Skeletal muscle satellite cell (primary cell): ENCODE data around the gene INTS2. TPM values are rescaled to one million over a fixed set of nuclear protein-coding genes. Genes with fewer than 3 reads are reported as not detected.

Source experiments
- H3K27me3 ChIP-seq: 2 replicates; pipeline ENCODE4 v1.7.0; 2013; ENCODE audit warnings: low read length; ENCODE audit not compliant: control insufficient read depth, insufficient read depth
- H3K36me3 ChIP-seq: 2 replicates; pipeline ENCODE4 v1.7.0; 2013; ENCODE audit warnings: mild to moderate bottlenecking, control low read depth, low read length; ENCODE audit not compliant: insufficient read depth
- H3K4me1 ChIP-seq: 2 replicates; pipeline ENCODE4 v1.7.0; 2013; ENCODE audit warnings: low read length; ENCODE audit not compliant: control insufficient read depth, insufficient read depth
- H3K4me2 ChIP-seq: 2 replicates; pipeline ENCODE4 v1.7.0; 2013; ENCODE audit warnings: mild to moderate bottlenecking, low read length
- H3K4me3 ChIP-seq: 2 replicates; pipeline ENCODE4 v1.7.0; 2013; ENCODE audit warnings: low read length
- H3K9ac ChIP-seq: 2 replicates; pipeline ENCODE4 v1.7.0; 2013; ENCODE audit warnings: mild to moderate bottlenecking, low read depth, low read length, moderate library complexity
- H3K9me3 ChIP-seq: replicated peaks from 2 replicates; pipeline ENCODE4 v1.7.0; 2013; ENCODE audit warnings: mild to moderate bottlenecking, control low read depth, low read length
- small RNA-seq: library from RNA; depleted of rRNA; stranded (forward); fragments of <200 nt; gene quantifications from one replicate; pipeline ENCODE3, GENCODE V24; 2012

Gene INTS2

GRCh38 chr17:61817452-61817851 is 110.3 kb downstream of the INTS2 start:
- H3K4me1 ChIP-seq, result peaks cover 3% of the 10 kb centered on the region
- no peak overlapping the region for H3K4me3 ChIP-seq
- no peak overlapping the region for H3K9ac ChIP-seq
- no peaks in the 10 kb centered on the region for H3K9me3 ChIP-seq
- H3K36me3 ChIP-seq, result no peaks in the 10 kb centered on the region
- H3K4me2 ChIP-seq, result no peak overlapping the region
- H3K27me3 ChIP-seq, result no peaks in the 10 kb centered on the region

- peaks cover 3% of the 10 kb centered on the region for H3K4me1 ChIP-seq
- no peaks in the 10 kb centered on the region for H3K27me3 ChIP-seq
- no peak overlapping the region for H3K9ac ChIP-seq
- no peak overlapping the region for H3K4me2 ChIP-seq
- H3K9me3 ChIP-seq, result no peaks in the 10 kb centered on the region
- H3K4me3 ChIP-seq, result no peak overlapping the region
- H3K36me3 ChIP-seq, result no peaks in the 10 kb centered on the region
Measured at GRCh38 chr17:61816538-61816937, 111.2 kb downstream of the INTS2 start.

- H3K4me3 ChIP-seq, result no peak overlapping the region
- H3K27me3 ChIP-seq, result no peaks in the 10 kb centered on the region
- no peak overlapping the region for H3K9ac ChIP-seq
- H3K4me1 ChIP-seq, result peaks cover 3% of the 10 kb centered on the region
- no peaks in the 10 kb centered on the region for H3K36me3 ChIP-seq
- H3K4me2 ChIP-seq, result no peak overlapping the region
- H3K9me3 ChIP-seq, result no peaks in the 10 kb centered on the region
Measured at GRCh38 chr17:61815863-61816503, 111.8 kb downstream of the INTS2 start.

Small RNAs within 50 kb of the gene (small RNA-seq; reads per million reads assigned to genes)
- not detected for gene RF00019
